GM18861 (cell line): ENCODE results near the gene SSU72.
A peak's percentile ranks its signal among the peaks of the same experiment; 100 is the strongest.

Experiments used
- ATAC-seq: cut with Tn5 transposase; IDR thresholded peaks from one replicate; pipeline ENCODE4 v1.9.1; 2021; ENCODE audit not compliant: unreplicated experiment

The SSU72 gene

DNA sequence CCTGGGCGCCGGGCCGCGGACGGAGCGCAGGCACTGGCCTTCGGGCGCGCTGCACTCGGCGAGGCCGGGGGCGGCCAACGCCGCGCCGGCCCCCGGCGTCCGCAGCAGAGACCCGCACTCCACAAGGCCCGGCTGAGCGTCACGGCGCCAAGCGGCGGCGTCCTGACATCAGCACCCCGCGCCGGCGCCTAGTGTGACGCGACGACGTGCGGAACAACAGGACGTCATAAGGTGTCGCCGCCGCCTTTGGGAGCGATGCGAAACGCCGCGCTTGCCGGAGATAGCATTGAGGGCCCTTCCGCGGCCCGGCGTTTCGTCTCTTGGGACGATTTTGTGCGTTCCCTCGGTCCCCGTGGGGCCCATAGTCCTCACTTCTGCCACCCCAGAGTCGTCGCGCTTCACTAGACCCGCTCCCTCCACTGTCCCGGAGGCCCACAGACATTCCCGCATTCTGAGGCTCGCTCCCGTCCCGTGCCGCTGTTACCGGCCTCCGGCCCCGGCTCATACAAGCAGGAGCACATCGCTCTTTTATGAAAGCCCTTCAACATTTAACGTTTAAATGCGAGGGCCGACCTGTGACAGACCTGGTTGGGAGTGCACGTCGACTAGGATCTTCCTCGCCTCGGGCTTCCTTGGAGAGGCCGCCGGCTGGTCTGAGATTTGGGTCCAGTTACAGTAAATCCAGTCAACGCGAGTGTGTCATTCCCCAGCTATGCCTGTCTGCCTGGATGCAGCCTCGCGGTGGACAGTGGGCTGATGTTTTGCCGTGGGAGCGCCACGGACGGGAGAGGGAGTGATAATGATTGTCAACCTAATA lies at the start of gene SSU72:
SSU72 (minus strand) TSS at position 143 of the 817 bp plus-strand sequence. CDS start 306 bp downstream, outside the sequence.
- ATAC-seq = peak; percentile 71

DNA sequence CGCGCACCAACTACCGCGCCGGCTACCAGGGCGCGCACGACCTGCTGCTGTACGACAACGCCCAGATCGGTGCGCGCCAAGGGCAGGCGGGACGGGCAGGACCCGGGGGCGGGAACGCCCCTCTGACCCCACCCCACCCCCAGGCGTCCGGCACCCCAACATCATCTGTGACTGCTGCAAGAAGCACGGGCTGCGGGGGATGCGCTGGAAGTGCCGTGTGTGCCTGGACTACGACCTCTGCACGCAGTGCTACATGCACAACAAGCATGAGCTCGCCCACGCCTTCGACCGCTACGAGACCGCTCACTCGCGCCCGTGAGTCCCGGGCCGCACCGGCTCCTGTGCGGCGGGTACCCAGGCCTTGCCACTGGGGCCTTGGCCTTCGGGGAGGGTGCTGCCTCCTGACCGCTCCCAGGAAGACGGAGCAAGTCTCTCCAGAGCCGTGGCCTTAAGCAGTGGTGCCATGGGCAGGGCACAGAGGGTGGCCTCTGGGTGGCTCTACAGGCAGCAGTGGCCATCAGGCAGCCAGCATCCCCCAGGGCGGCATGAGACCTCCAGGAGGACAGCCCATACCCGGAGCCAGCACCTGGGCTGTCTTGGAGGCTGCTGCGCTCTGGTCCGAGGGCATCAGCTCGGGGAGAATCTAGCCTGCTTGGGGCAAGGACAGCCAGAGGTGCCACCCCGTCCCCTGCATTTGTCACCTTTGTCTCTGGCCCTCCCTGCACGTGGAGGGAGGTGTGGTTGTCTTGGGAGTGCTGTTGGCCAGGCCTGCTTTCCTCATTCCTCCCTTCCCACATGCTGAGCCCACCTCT lies 49.2 kb upstream of the SSU72 start:
- ATAC-seq = no peak

DNA sequence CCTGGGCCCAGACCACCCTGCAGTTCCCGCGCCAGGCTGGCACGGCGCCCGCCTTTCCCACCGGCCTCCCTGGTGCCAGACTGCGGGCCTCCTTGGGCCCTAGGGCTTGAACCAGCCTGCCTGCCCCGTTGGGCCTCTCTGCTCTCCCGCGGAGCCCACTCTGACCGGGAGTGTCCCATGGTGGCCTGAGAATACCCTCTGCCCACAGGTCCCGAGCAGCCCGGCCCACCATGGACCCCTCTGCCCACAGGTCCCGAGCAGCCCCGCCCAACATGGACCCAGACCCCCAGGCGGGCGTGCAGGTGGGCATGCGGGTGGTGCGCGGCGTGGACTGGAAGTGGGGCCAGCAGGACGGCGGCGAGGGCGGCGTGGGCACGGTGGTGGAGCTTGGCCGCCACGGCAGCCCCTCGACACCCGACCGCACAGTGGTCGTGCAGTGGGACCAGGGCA lies 48.5 kb upstream of the SSU72 start:
- no peak for ATAC-seq

DNA sequence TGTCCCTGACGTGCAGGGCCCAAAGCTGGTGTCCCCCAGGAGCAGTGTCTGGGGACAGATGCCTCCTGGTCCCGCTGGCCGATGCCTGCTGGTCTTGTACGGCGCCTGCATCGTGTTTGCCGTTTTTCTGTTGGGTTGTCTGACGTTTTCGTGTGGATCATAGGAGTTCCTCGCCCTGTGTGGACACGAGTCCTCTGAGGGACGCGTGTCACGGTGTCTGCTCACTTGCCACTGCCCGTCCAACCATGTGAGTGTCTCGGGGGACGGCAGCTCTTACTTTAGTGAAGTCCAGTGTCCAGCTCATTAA lies 48.1 kb upstream of the SSU72 start:
- ATAC-seq = no peak

DNA sequence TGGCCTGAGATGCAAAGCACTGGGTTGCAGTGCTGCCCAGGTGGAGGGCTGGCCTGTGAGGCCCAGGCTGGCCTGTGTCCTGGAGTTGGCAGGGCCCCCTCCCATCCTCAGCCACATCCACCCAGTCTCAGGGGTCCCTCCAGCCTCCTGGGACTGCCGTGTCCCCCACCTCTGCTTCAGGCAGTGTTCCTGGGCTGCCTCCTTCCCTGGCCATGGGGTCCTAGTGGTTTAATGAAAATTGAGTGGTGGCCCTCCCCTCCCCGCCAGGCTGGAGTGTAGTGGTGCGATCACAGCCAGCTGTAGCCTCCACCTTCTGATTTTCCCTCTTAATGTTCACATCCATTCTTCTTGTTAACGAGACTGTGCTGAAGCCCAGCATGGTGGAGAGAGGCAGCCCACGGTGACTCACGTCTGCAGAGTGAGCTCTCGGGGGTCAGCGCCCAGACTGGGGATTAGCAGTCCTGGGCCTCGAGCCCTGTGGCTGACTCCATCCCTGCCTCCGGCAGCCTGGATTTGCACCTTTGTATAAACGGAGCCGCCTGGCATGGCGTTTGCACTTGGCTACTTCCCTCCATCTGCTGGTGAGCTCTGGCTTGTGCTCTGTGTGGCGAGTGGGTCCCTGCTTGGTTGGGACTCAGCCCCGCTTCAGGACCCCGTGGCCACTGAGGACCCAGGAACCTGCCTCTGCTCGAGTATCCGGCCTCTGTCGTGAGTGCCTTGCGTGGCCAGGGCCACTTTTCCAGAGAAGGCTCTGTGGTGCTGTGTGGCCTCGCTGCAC lies 47.5 kb upstream of the SSU72 start:
- ATAC-seq = no peak

DNA sequence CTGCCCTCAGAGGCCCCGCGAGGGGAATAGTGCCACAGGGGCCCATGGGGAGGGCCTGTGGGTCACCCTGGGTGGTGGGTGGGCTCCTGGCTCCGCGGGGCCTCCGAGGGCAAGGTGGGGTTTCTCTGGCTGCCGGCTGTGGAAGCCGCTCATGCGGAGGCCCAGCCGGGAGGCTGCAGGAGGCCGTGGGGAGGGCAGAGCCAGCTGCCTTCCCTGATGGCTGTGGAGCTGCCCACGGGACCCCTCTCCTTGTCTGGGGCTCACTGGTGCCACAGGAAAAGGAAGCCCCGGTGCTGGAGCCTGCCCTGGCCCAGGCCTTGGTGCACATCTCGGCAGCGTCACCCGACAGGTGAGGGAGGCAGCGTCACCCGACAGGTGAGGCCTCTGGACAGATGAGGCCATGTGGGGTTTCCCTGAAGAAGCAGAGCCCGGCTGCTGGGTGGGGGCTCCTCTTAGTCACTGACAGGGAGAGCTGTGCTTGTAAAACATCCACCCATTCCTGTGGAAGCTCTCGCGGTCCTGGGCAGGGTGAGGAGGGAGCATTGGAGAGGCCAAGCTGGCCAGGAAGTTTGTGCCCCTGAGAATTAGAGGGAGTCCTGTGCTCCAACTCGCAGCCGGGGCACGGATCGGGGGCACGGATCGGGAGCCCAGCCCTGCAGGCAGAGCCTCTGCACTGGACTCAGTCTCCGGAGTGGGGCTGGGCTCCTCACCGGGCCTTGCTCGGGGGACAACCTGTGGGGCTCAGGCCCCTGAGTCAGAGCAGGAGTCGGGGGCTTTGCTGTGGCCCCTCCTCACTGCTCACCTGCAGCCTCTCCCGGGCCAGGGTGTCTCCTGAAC lies 46.7 kb upstream of the SSU72 start:
- ATAC-seq = no peak

DNA sequence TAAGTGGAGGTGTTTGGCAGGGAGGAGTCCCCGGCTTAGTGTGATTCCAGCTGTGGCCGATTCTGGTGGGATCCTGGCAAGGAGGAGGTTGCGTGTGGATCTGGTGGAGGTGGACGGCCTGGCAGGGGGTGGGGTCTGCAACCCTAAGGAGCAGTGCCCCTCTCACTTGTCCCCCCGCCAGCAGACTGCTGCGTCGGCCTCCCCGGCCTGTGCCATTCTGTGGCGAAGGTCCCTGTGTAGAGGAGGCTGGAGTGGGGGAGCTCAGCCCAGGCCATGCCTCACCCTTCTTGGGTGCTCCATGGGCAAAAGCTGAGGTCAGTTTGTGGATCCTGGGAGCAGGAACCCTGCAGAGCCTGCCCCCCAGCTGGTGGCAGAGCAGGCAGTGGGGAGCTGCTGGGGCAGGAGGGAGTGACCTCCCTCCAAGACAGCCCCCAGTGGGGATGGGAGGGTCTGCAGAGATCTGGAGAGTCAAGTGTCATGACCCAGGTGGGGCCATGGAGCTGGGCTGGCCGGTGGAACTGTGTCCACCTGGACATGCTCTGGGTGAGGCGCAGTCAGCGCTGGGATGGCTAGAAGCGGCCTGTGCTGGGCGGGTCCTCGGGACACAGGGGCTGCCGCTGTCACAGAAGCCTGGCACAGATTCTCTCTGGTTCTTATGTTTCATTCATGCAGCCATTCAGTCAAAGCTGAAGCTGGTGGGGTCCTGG lies 45.9 kb upstream of the SSU72 start:
- no peak for ATAC-seq

DNA sequence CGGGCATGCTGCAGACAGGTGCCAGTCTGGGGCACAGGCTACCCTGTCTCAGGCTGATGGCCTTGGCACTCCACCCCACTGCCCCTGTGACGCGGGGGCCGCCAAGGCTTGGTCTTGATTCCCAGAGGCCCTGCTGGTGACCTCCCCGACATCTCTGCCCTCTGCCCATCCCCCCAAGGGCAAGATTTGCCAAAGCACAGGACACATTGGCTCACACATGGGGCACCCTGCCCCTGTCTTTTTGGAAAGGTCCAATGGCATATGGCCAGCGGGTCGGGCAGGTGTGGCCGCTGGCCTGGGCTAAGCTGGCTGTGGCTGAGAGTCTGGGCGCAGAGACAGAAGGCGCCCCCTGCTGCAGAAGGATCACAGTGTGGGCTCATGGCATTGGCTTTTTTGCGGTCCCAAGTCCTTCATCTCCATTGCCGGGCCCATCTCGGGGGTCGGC lies 45.3 kb upstream of the SSU72 start:
- ATAC-seq = no peak

DNA sequence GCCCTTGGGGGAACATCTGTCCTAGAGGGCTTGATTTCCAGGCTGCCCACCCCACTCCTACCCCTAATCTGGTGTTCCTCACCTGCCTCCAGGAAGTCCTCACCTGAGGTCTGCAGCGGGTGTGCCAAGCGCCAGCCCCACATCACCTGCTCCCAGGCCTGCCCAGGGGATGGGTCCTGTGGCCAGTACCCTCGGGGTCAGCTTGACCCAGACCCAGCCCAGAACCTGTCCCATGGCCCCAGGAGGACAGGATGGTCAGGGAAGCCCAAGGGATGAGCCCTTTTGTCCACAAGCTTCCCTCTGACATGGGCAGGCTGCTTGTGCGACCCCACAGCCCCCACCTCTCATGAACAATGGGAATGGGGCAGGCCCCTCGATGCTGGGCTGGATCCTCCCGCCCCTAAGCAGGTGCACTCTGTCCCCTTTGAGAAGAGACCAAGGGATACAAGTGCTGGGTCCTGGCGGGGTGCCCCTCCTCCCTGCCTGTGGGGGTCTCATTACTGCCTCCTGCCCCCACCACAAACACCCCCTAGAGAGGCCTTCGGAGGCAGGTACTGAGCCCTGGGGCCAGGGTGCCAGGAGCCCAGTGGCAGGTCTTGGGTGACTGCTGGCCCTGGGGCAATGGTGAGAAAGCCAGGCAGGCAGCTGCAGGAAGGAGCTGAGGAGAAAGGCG lies 43.9 kb upstream of the SSU72 start:
- ATAC-seq = no peak

DNA sequence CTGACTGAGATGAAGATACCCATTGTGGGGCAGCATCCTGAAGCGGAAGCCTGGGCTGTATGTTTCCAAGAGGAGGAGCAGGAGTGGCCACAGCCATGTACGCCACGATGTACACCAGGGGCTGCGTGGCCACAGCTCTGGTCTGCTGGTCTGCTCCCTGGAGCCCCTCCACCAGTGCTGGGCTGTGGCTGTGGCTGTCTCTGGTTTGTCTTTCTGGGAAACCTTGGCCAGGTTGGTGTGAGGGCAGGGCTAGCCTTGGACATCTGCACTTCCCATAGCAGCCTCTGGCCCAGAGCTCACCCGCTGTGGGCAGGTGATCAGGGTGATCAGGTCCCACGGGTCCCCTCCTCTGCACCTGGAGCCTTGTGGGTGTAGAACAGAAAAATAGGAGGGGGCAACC lies 43.3 kb upstream of the SSU72 start:
- no peak for ATAC-seq

DNA sequence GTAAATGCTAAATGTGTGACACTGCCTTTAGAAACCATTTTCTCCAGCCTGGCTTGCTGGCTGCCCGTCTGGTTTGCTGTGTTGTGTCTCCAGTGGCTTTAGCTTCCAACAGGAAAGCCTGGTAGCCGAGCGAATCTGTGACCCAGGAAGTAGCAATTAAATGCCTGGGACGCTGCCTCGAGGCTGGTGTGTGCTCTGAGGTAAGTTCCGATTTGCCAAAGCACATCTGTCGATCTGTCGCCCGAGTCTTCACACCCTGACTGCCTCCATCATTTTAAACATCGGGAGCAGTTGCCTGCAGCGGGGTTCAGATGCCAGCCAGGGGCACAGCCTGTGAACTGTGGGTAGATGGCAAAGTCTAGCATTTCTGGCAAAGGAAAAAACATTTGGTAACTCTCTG lies 42.9 kb upstream of the SSU72 start:
- no peak for ATAC-seq

DNA sequence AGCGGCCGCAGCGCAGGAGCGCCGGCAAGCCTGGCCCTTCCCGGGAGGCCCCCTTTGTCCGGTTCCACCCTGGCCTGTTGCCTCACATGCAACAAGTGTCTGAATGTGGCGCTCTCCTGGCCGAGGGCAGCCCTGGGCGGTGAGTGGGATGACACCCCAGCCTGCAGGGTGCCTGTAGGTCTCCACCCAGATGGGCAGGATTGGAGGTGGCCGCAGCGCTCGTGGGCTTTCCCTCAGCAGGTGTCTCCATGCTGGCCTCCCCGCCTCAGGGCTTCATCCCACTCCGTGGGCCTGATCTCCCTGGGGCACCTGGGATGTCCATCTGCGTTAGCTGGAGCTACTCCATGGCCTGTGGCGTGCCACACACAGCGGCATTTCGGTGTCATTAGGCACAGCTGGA lies 42.2 kb upstream of the SSU72 start:
- no peak for ATAC-seq

DNA sequence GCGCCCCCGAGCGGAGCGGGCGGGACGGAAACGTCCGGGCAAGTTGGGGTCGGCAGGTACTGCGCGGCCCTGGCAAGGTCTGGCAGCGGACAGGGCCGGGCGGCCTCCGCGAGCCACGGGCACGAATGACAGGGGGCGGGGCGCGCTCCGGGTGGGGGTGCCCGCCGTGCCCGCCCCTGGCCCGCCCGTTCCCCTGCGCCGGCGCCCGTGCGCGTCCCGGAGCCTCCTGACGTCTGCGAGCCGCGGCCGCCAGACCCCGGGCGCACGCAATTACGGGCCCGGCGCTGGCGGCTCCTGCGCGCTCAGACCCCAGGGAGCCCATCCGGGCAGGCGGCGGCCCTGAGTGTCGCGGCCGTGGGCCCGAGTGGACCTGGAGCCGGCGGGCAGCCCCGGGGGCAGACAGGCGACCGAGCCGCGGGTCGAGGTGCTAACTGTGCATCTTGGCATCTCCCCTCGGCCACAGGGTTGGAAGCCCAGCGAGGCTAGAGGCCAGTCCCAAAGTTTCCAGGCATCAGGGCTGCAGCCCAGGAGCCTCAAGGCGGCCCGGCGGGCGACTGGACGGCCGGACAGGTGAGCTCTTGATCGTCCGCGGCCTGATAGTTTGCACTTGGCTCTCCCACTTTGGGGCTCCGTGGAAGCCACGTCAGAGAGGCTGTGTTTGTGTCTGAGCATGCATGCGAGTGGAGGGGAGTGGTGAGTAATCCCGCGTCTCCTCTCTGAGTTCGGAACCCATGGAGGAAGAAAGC lies 41.6 kb upstream of the SSU72 start:
- peak; percentile 11 for ATAC-seq

DNA sequence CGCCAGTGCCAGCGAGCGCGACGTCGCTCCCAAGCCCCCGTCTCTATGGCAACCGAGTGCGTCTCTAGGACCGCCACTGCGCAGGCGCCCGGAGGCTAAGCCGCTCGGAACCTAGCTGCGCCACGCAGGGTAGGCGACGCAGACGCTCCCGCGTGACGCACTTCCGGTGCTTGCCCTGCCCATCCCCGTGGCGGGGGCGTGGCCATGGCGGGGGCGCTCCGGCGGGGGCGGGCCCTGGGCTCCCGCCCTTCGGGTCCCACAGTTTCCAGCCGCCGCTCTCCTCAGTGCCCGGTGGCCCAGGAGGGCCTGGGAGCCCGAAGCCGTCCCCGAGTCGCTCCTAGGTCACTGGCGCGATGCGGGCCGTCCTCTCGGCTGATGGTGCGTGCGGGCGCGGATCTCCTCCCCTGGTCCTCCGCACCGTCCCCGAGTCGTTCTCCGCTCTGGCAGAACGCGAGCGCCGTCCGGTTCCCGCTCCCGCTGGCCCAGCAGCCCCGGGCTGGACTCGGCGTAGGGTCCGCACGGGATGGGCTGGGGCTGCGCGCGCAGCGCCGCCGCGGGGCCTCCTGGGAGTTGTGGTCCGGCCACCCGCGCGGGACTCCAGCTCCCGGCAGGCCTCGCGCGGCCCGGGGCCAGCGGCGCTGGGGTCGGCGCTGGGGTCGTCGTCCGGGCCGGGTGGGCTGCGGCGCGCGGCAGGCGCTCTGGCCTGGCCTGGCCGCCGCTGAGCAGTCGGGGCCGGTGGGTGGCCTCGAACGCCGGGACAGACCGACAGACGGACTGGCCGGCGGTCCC lies 40.8 kb upstream of the SSU72 start, which contains the start of gene MIB2:
MIB2 (plus strand) TSS at position 245 of the 789 bp plus-strand sequence. CDS start 7,953 bp downstream, outside the sequence.
- ATAC-seq = peak; percentile 77

DNA sequence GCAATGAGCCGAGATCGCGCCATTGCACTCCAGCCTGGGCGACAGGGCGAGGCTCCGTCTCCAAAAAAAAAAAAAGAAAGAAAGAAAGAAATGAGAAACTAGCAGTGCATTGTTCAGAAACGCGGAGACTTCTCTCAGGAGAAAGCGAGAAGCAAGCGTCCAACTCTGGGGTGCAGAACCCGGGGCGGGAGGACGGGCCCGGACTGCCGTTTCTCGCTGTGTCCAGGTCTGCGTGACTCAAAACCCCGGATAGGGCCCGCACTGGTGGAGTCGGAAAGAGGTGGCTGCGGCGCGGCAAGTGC lies 40.2 kb upstream of the SSU72 start:
- ATAC-seq = no peak

DNA sequence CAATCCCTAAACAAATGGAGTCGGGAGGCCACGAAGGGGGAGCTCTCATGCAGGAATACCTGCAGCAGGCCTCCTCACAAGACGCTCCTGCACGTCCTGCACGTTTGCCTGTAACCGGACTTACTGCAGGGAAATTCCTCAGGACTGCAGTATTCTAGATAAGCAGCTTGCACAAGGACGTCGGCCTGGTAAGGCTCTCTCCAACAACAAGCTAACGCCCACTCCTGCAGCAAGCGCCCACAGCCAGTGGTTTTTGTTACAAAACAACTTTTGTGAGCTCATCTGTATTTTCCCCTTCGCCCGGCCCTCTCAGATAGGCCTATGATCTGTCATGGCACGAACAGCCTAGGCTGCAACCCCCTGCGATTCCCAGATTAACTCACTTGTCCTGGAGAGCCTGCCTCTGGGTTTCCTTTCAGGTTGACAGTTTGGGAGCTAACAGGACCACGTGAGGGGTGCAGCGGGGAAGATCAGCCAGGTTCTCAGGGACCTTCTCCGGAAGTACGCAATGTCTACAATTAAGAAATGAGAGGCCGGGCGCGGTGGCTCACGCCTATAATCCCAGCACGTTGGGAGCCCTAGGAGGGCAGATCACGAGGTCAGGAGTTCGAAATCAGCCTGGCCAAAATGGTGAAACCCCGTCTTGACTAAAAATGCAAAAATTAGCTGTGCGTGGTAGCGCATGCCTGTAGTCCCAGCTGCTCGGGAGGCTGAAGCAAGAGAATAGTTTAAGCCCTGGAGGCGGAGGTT lies 39.7 kb upstream of the SSU72 start:
- ATAC-seq = no peak

DNA sequence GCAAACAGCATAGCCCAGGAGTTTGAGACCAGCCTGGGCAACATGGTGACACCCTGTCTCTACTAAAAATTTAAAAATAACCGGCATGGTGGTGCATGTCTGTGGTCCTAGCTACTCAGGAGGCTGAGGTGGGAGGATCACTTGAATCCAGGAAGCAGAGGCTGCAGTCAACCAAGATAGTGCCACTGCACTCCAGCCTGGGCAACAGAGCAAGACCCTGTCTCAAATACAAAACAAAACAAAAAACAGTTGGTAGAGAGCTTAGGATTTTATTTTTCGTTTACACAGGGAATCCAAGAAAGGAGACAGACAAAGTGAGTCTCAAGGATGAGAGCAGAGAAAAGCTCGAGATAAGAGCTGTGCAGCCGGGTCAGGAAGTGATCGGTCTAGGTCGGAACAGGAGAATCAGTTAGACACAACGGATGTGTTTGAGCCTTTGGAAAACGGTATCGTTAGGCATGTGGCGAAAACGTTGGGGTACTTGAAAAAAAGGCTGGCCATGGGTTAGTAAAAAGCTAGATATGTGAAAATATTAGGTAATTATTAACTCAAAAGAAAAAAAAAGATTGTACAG lies 38.9 kb upstream of the SSU72 start:
- no peak for ATAC-seq
